Measurements from ENCODE around the gene C19orf44. TPM values are rescaled to one million over a fixed set of nuclear protein-coding genes. Genes with fewer than 3 reads are reported as not detected.
"Not testable (repeated sequence)": the region's sequence is repeated elsewhere in the genome, so short reads cannot be mapped to it uniquely, and the experiment has no call there.

Gene C19orf44
- total RNA-seq, 1 donor: 7.9 TPM

- no peak for DNase-seq (ENCODE audit: low read depth)
- H3K4me3 ChIP-seq (ENCODE audit: low read depth, low read length): no peak overlapping the region
- no peak for TF ChIP-seq CTCF (IDR thresholded peaks at IDR 0.05; ENCODE audit: insufficient read depth, low read length)
These were observed 40.9 kb downstream of the C19orf44 start for GRCh38 chr19:16537111-16537510.

GRCh38 chr19:16540948-16541347, 44.8 kb downstream of the C19orf44 start:
- peak overlapping the region; percentile 93 for H3K4me3 ChIP-seq (ENCODE audit: low read depth, low read length)
- no peak for DNase-seq (ENCODE audit: low read depth)
- TF ChIP-seq CTCF (IDR thresholded peaks at IDR 0.05; ENCODE audit: insufficient read depth, low read length): no peak

GRCh38 chr19:16541526-16542044, 45.4 kb downstream of the C19orf44 start:
- H3K4me3 ChIP-seq (ENCODE audit: low read depth, low read length): peak overlapping the region; percentile 93
- no peak for TF ChIP-seq CTCF (IDR thresholded peaks at IDR 0.05; ENCODE audit: insufficient read depth, low read length)
- DNase-seq (ENCODE audit: low read depth): no peak

- no peak for TF ChIP-seq CTCF (IDR thresholded peaks at IDR 0.05; ENCODE audit: insufficient read depth, low read length)
- DNase-seq (ENCODE audit: low read depth): peak; percentile 88
- peak within 1 kb of the TSS; percentile 93 for H3K4me3 ChIP-seq (ENCODE audit: low read depth, low read length)
These were observed 46.1 kb downstream of the C19orf44 start, which contains the start of gene CHERP for GRCh38 chr19:16542045-16542909. CHERP (minus strand) TSS chr19:16542437; CDS start chr19:16542378, 59 bp downstream.

- no peak for TF ChIP-seq CTCF (IDR thresholded peaks at IDR 0.05; ENCODE audit: insufficient read depth, low read length)
- DNase-seq (ENCODE audit: low read depth): peak; percentile 6
- H3K4me3 ChIP-seq (ENCODE audit: low read depth, low read length): peak overlapping the region; percentile 93
These were observed 46.8 kb downstream of the C19orf44 start for GRCh38 chr19:16542910-16543472.

GRCh38 chr19:16543734-16544133, 47.5 kb downstream of the C19orf44 start:
- H3K4me3 ChIP-seq (ENCODE audit: low read depth, low read length); DNase-seq (ENCODE audit: low read depth): not testable (repeated sequence)
